HCT116 (cell line): Measurements from ENCODE around the gene UCN2. TPM values are rescaled to one million over a fixed set of nuclear protein-coding genes. Genes with fewer than 3 reads are reported as not detected.

Experiments
- ATAC-seq: fragments of 200-7000 bp; cut with Tn5 transposase; 2 replicates; pipeline ENCODE4 v1.9.1; 2020; ENCODE audit warnings: mild to moderate bottlenecking, moderate library complexity
- BruUV-seq: library from RNA; stranded (reverse); fragments of 400-500 nt; replicated peaks from 2 replicates; lab custom pipeline; 2021; lab: Mats Ljungman, UMichigan
- CTCF ChIA-PET: fragments of 300-600 bp; sonication (Branson Sonifier 250); formaldehyde crosslinking; loops from one replicate; lab custom pipeline; 2021; ENCODE audit warnings: antibody characterized with exemption; lab: Charles Lee
- POLR2A ChIA-PET: fragments of 300-600, 350-600 bp; sonication (Branson Sonifier 250); formaldehyde crosslinking; loops from one replicate; lab custom pipeline; 2021; ENCODE audit warnings: antibody characterized with exemption; lab: Charles Lee
- RAD21 ChIA-PET, 2 experiments: fragments of 300-600 bp; sonication (Branson Sonifier 250); formaldehyde crosslinking; loops; one replicate each; lab custom pipeline; 2023; ENCODE audit warnings: low total read pairs in 2 of 2; ENCODE audit not compliant: uncharacterized antibody in 2 of 2, unreplicated experiment in 2 of 2, low non-redundant PET in 1 of 2; lab: Charles Lee
- DNase-seq: peaks from one replicate; pipeline ENCODE4 v3.0.0-alpha.2; 2010; ENCODE audit warnings: low read depth, low spot score
- H2AFZ ChIP-seq: fragments of 200-600 bp; shearing (Covaris generic), sonication (generic); 2 replicates; pipeline ENCODE4 v1.6.1; 2017; ENCODE audit warnings: low read depth, mixed run types, mixed read lengths, antibody characterized with exemption, low read length; ENCODE audit not compliant: poor library complexity, severe bottlenecking
- H3K27ac ChIP-seq: 2 replicates; pipeline ENCODE4 v1.5.1; 2012; ENCODE audit warnings: low read depth, low read length
- H3K27me3 ChIP-seq: fragments of 200-600 bp; sonication (generic); 2 replicates; pipeline ENCODE4 v1.6.1; 2016; ENCODE audit warnings: mixed run types, low read length, mixed read lengths; ENCODE audit not compliant: insufficient read depth
- H3K36me3 ChIP-seq, 2 experiments: fragments of 200-500 bp in 1 of 2; fragments of 200-600 bp in 1 of 2; sonication (Bioruptor generic) in 1 of 2; sonication (generic) in 1 of 2; 2 replicates each; pipeline versions ENCODE4 v1.5.1 to v1.6.1; 2014 to 2016; ENCODE audit warnings: low read length in 2 of 2, inconsistent platforms in 1 of 2, mixed read lengths in 1 of 2, mixed run types in 1 of 2; ENCODE audit not compliant: insufficient read depth in 2 of 2, control insufficient read depth in 1 of 2
- H3K4me1 ChIP-seq, 2 experiments: fragments of 200-600 bp in 1 of 2; sonication (generic) in 1 of 2; 2 replicates each; pipeline versions ENCODE4 v1.5.1 to v1.6.1; 2012 to 2017; ENCODE audit warnings: low read length in 2 of 2, inconsistent platforms in 1 of 2, mild to moderate bottlenecking in 1 of 2, mixed read lengths in 1 of 2, mixed run types in 1 of 2, moderate library complexity in 1 of 2; ENCODE audit not compliant: insufficient read depth in 2 of 2, control insufficient read depth in 1 of 2
- H3K4me2 ChIP-seq: fragments of 200-600 bp; sonication (generic); 2 replicates; pipeline ENCODE4 v1.6.1; 2017; ENCODE audit warnings: mixed run types, low read length, mixed read lengths
- H3K4me3 ChIP-seq, 2 experiments: fragments of 200-600 bp in 1 of 2; sonication (generic) in 1 of 2; replicated peaks in 1 of 2; 2 replicates each; pipeline ENCODE4 v1.5.1; 2011 to 2016; ENCODE audit warnings: low read length in 2 of 2, control low read depth in 1 of 2, low read depth in 1 of 2, mild to moderate bottlenecking in 1 of 2, mixed read lengths in 1 of 2, mixed run types in 1 of 2
- H3K79me2 ChIP-seq: fragments of 200-600 bp; sonication (generic); 2 replicates; pipeline ENCODE4 v1.6.1; 2017; ENCODE audit warnings: mild to moderate bottlenecking, mixed run types, low read length, moderate library complexity, mixed read lengths; ENCODE audit not compliant: insufficient read depth
- H3K9ac ChIP-seq: fragments of 200-600 bp; sonication (generic); 2 replicates; pipeline ENCODE4 v1.6.1; 2016; ENCODE audit warnings: low read length, mixed read lengths
- H3K9me2 ChIP-seq: fragments of 200-600 bp; sonication (generic), shearing (Covaris generic); 2 replicates; pipeline ENCODE4 v1.6.1; 2017; ENCODE audit warnings: mixed run types, mild to moderate bottlenecking, moderate library complexity; ENCODE audit not compliant: insufficient read depth
- H3K9me3 ChIP-seq, 2 experiments: fragments of 200-500 bp in 1 of 2; fragments of 200-600 bp in 1 of 2; sonication (Bioruptor generic) in 1 of 2; sonication (generic) in 1 of 2; 2 replicates each; pipeline ENCODE4 v1.6.1; 2014 to 2017; ENCODE audit warnings: low read length in 2 of 2, mixed read lengths in 2 of 2, inconsistent platforms in 1 of 2, low read depth in 1 of 2, mild to moderate bottlenecking in 1 of 2, mixed run types in 1 of 2, moderate library complexity in 1 of 2; ENCODE audit not compliant: control insufficient read depth in 1 of 2, insufficient read depth in 1 of 2
- H4K20me1 ChIP-seq: fragments of 200-600 bp; sonication (generic), shearing (Covaris generic); 2 replicates; pipeline ENCODE4 v1.6.1; 2017; ENCODE audit warnings: mixed run types, mild to moderate bottlenecking, moderate library complexity; ENCODE audit not compliant: insufficient read depth
- CBX3 ChIP-seq: IDR thresholded peaks from 2 replicates; pipeline ENCODE4 v1.6.1; 2012; ENCODE audit warnings: low read depth
- ELF1 ChIP-seq: IDR thresholded peaks from 2 replicates; pipeline ENCODE4 v1.6.1; 2012; ENCODE audit warnings: low read depth, borderline replicate concordance
- EZH2 ChIP-seq: fragments of 200-600 bp; sonication (generic); IDR thresholded peaks from 2 replicates; pipeline ENCODE4 v1.6.1; 2017; ENCODE audit warnings: antibody characterized with exemption, mixed run types
- EZH2phosphoT487 ChIP-seq: fragments of 200-600 bp; IDR thresholded peaks from 2 replicates; pipeline ENCODE4 v1.6.1; 2018; ENCODE audit warnings: antibody characterized with exemption, borderline replicate concordance
- FOSL1 ChIP-seq: IDR thresholded peaks from 2 replicates; pipeline ENCODE4 v1.6.1; 2012; ENCODE audit warnings: low read depth
- JUND ChIP-seq: IDR thresholded peaks from 2 replicates; pipeline ENCODE4 v1.6.1; 2012
- POLR2A ChIP-seq: IDR thresholded peaks from 2 replicates; pipeline ENCODE4 v1.7.0; 2011; ENCODE audit warnings: borderline replicate concordance; ENCODE audit not compliant: insufficient read depth, insufficient read length; ENCODE audit errors: extremely low read depth
- POLR2AphosphoS5 ChIP-seq: IDR thresholded peaks from 2 replicates; pipeline ENCODE4 v1.6.1; 2011; ENCODE audit warnings: mild to moderate bottlenecking, low read depth, low read length, moderate library complexity
- RAD21 ChIP-seq: IDR thresholded peaks from 2 replicates; pipeline ENCODE4 v1.6.1; 2012; ENCODE audit warnings: low read depth, mild to moderate bottlenecking
- SRF ChIP-seq: IDR thresholded peaks from 2 replicates; pipeline ENCODE4 v1.6.1; 2012; ENCODE audit warnings: low read depth
- YY1 ChIP-seq: IDR thresholded peaks from 2 replicates; pipeline ENCODE4 v1.6.1; 2011; ENCODE audit warnings: low read length, low read depth, moderate library complexity, mild to moderate bottlenecking; ENCODE audit not compliant: insufficient replicate concordance; ENCODE audit errors: extremely low read depth
- ZFX ChIP-seq: fragments of 450-650 bp; IDR thresholded peaks from 2 replicates; pipeline ENCODE4 v1.6.1; 2017
- intact Hi-C: fragments of 100-400 bp; cut with micrococcal nuclease; formaldehyde crosslinking; loops from 2 replicates; pipeline ENCODE4 v1.10.0; 2022
- total RNA-seq: library from RNA; stranded (reverse); gene quantifications from one replicate; pipeline ENCODE4 v1.2.1, GENCODE V29; 2021; ENCODE audit not compliant: unreplicated experiment
- TF ChIP-seq, protein P1 (sequence below): IDR thresholded peaks from 2 replicates; pipeline ENCODE4 v1.6.1; 2011; ENCODE audit warnings: mild to moderate bottlenecking, low read length, moderate library complexity; ENCODE audit not compliant: insufficient replicate concordance; ENCODE audit errors: extremely low read depth
- TF ChIP-seq, protein P2 (sequence below): IDR thresholded peaks from 2 replicates; pipeline ENCODE4 v1.6.1; 2012
- TF ChIP-seq, protein P3 (sequence below), 3 experiments: fragments of 200-600 bp in 1 of 3; sonication (generic) in 1 of 3; IDR thresholded peaks in 2 of 3; conservative IDR thresholded peaks in 1 of 3; 2 replicates each; pipeline ENCODE4 v1.5.1; 2012 to 2017; ENCODE audit warnings: low read depth in 2 of 3, low read length in 2 of 3, antibody characterized with exemption in 1 of 3, borderline replicate concordance in 1 of 3, control low read depth in 1 of 3, mild to moderate bottlenecking in 1 of 3, mixed read lengths in 1 of 3, mixed run types in 1 of 3, moderate library complexity in 1 of 3; ENCODE audit not compliant: insufficient read depth in 1 of 3
- TF ChIP-seq, protein P4 (sequence below): IDR thresholded peaks from 2 replicates; pipeline ENCODE4 v1.6.1; 2012

The UCN2 gene
- total RNA-seq, 1 experiment from 2014 or later, result 1.5 TPM

DNA sequence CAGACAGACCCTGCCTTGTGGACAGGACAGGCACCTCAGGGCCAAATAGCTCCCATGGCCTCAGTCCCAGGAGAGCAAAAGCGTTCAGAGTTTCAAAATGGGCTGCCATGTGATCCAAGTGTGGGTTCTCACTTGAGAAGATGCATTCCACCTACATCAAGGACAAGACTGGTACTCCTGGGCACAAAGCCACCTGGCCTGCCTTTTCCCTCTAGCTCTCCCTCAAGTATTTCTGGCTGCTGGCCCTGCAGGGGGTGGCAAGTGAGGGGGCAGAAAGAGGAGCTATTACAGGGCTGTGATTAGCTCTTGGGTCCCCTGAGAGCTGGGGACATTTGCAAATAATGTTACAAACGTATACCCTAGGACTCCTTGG, 38.0 kb upstream of the UCN2 start:
- Histone ChIP-seq H3K9me2 (no peaks in the 10 kb centered on the region), H3K4me1 (peaks cover 0 to 1% of the 10 kb centered on the region in 2 experiments; a peak in 1 of 4 replicates), H3K4me3 (no peak overlapping the region), H3K27me3 (no peaks in the 10 kb centered on the region), H3K79me2 (peaks cover 14% of the 10 kb centered on the region), H3K4me2 (no peak overlapping the region), H3K36me3 (peaks cover 41 to 76% of the 10 kb centered on the region in 2 experiments), H3K9me3 (no peaks in the 10 kb centered on the region), H2AFZ (no peak overlapping the region), H3K27ac (no peak overlapping the region), H4K20me1 (no peaks in the 10 kb centered on the region), H3K9ac (no peak overlapping the region)
- TF ChIP-seq ZFX (no peak), JUND (no peak), SRF (no peak)
- DNase-seq (no peak), ATAC-seq (no peak)
- no TSS peak for BruUV-seq
- intact Hi-C loops, result no loop called here
- ChIA-PET RAD21 (no interaction called here), POLR2A (interaction anchor here (1.1 kb wide), 1 partner anchor 12 kb away, joined by 3 read pairs; no protein-coding TSS in a partner anchor), CTCF (no interaction called here)

DNA sequence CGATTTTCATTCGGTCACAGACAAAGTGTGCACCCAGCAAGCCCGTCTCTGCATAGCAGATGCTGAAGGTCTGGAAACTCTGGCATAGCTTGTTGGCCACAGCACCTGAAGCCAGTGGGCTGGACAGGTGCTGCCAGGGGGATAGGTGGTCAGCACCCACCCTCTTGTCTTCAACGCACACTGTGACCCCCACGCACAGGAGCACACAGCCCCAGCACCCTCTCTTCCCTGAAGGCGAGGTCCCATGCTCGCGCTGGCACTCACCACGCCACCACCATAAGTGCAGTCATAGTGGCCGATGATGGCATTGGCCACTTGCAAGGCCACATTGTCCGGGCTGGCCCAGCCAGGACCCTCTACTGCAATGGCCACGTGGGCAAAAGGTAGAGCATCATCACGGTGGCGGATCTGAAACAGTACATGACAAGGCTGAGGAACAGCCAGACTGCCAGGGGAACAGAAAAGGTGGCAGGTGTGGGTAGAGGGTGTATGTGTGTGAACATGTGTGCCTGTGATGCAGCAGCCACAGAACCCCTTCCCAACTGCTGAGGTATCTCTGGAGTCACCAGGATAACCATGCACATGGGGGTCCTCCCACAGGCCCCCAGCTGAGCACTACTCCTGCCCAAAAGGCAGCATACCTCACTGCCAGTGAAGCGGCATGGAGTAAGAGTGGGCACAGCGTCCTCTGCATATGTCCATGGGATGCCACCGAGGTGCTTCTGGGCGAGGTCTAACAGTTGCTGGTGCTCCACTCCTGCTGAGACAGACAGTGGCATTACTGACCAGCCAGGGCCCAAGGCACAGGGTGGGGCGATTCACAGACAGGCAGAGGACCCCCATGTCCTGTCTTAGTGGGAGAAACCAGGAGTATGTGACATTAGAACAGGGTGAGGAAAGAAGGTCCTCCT, 37.4 kb upstream of the UCN2 start:
- DNase-seq (no peak), ATAC-seq (no peak)
- H3K4me1 ChIP-seq, result peaks cover 2 to 8% of the 10 kb centered on the region in 2 experiments
- no TSS peak for BruUV-seq
- no peak overlapping the region for H2AFZ ChIP-seq
- no peaks in the 10 kb centered on the region for H3K9me3 ChIP-seq
- peaks cover 8% of the 10 kb centered on the region; the same call in 1 of the 2 replicates for H3K79me2 ChIP-seq
- ChIA-PET RAD21 (no interaction called here), CTCF (no interaction called here), POLR2A (interaction anchor here (1.1 kb wide), 1 partner anchor 12 kb away, joined by 3 read pairs; no protein-coding TSS in a partner anchor)
- no peak overlapping the region for H3K4me2 ChIP-seq
- intact Hi-C loops, result no loop called here
- H3K4me3 ChIP-seq, result no peak overlapping the region
- H3K9me2 ChIP-seq, result no peaks in the 10 kb centered on the region
- H3K27ac ChIP-seq, result no peak overlapping the region
- H3K9ac ChIP-seq, result no peak overlapping the region
- no peaks in the 10 kb centered on the region for H4K20me1 ChIP-seq
- peaks cover 38 to 72% of the 10 kb centered on the region in 2 experiments for H3K36me3 ChIP-seq
- no peaks in the 10 kb centered on the region for H3K27me3 ChIP-seq
- TF ChIP-seq, protein P1, sequence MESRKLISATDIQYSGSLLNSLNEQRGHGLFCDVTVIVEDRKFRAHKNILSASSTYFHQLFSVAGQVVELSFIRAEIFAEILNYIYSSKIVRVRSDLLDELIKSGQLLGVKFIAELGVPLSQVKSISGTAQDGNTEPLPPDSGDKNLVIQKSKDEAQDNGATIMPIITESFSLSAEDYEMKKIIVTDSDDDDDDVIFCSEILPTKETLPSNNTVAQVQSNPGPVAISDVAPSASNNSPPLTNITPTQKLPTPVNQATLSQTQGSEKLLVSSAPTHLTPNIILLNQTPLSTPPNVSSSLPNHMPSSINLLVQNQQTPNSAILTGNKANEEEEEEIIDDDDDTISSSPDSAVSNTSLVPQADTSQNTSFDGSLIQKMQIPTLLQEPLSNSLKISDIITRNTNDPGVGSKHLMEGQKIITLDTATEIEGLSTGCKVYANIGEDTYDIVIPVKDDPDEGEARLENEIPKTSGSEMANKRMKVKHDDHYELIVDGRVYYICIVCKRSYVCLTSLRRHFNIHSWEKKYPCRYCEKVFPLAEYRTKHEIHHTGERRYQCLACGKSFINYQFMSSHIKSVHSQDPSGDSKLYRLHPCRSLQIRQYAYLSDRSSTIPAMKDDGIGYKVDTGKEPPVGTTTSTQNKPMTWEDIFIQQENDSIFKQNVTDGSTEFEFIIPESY, result no peak
- TF ChIP-seq ELF1, result no peak
- TF ChIP-seq POLR2AphosphoS5, result no peak
- TF ChIP-seq JUND, result no peak
- no peak for TF ChIP-seq YY1
- TF ChIP-seq CBX3, result no peak
- no peak for TF ChIP-seq EZH2
- no peak for TF ChIP-seq POLR2A
- TF ChIP-seq, protein P2, sequence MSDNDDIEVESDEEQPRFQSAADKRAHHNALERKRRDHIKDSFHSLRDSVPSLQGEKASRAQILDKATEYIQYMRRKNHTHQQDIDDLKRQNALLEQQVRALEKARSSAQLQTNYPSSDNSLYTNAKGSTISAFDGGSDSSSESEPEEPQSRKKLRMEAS, result no peak
- no peak for TF ChIP-seq RAD21
- TF ChIP-seq, protein P3, sequence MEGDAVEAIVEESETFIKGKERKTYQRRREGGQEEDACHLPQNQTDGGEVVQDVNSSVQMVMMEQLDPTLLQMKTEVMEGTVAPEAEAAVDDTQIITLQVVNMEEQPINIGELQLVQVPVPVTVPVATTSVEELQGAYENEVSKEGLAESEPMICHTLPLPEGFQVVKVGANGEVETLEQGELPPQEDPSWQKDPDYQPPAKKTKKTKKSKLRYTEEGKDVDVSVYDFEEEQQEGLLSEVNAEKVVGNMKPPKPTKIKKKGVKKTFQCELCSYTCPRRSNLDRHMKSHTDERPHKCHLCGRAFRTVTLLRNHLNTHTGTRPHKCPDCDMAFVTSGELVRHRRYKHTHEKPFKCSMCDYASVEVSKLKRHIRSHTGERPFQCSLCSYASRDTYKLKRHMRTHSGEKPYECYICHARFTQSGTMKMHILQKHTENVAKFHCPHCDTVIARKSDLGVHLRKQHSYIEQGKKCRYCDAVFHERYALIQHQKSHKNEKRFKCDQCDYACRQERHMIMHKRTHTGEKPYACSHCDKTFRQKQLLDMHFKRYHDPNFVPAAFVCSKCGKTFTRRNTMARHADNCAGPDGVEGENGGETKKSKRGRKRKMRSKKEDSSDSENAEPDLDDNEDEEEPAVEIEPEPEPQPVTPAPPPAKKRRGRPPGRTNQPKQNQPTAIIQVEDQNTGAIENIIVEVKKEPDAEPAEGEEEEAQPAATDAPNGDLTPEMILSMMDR (IDR thresholded peaks at IDR 0.05 in 2 of 3, conservative IDR thresholded peaks at IDR 0.05 in 1 of 3; ENCODE audit: borderline replicate concordance in 1 of 3, insufficient read depth in 1 of 3, low read depth in 2 of 3, low read length in 2 of 3), result no peak
- TF ChIP-seq EZH2phosphoT487, result no peak
- TF ChIP-seq, protein P4, sequence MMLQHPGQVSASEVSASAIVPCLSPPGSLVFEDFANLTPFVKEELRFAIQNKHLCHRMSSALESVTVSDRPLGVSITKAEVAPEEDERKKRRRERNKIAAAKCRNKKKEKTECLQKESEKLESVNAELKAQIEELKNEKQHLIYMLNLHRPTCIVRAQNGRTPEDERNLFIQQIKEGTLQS, result no peak
- TF ChIP-seq FOSL1, result no peak
